ENCODE results near the gene PACS2. TPM values are rescaled to one million over a fixed set of nuclear protein-coding genes. Genes with fewer than 3 reads are reported as not detected.

PACS2 gene
- total RNA-seq, 1 experiment from 2014 or later: 100 TPM

DNA sequence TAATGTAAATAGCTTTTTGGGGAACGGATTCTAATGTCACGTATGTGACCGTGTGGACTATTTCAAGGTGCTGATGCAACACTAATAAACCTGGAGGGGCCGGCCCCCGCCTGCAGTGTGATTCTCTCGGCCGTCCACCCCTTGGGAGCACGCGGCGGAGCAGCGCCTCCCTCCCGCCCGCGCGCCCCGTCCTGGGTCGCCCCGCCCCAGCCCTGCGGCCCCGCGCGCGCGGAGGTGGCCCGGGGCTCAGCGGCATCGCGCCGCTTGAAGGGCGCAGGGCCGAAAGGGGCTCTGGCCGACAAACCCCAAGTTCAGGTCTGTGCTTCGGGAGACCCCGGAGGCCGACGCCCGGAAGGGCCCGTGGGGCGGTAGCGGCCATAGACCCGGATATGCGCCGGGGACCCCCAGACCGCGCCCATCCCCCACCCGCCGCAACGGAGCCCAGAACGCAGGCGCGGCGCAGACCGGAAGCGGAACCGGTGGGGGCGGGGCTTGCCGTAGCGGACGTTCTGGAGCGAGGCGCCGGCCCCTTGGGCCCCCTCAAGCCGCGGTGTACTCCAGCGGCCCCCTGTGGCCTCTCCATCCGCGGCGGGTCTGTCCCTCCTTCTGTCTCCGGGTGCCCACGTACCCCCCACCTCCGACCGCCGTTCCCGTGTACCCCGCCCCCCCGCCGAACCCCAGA, 83.6 kb downstream of the PACS2 start, which contains the start of gene TEX22 (continued):
- TF ChIP-seq, protein P1, sequence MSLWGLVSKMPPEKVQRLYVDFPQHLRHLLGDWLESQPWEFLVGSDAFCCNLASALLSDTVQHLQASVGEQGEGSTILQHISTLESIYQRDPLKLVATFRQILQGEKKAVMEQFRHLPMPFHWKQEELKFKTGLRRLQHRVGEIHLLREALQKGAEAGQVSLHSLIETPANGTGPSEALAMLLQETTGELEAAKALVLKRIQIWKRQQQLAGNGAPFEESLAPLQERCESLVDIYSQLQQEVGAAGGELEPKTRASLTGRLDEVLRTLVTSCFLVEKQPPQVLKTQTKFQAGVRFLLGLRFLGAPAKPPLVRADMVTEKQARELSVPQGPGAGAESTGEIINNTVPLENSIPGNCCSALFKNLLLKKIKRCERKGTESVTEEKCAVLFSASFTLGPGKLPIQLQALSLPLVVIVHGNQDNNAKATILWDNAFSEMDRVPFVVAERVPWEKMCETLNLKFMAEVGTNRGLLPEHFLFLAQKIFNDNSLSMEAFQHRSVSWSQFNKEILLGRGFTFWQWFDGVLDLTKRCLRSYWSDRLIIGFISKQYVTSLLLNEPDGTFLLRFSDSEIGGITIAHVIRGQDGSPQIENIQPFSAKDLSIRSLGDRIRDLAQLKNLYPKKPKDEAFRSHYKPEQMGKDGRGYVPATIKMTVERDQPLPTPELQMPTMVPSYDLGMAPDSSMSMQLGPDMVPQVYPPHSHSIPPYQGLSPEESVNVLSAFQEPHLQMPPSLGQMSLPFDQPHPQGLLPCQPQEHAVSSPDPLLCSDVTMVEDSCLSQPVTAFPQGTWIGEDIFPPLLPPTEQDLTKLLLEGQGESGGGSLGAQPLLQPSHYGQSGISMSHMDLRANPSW (CRISPR knock-in tag; conservative IDR thresholded peaks at IDR 0.05; ENCODE audit: low read depth): no peak
- TF ChIP-seq, protein P2, sequence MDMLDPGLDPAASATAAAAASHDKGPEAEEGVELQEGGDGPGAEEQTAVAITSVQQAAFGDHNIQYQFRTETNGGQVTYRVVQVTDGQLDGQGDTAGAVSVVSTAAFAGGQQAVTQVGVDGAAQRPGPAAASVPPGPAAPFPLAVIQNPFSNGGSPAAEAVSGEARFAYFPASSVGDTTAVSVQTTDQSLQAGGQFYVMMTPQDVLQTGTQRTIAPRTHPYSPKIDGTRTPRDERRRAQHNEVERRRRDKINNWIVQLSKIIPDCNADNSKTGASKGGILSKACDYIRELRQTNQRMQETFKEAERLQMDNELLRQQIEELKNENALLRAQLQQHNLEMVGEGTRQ (CRISPR knock-in tag; IDR thresholded peaks at IDR 0.05): 0 out of 2 replicates have a peak, but pooled peaks have one; percentile 19

DNA sequence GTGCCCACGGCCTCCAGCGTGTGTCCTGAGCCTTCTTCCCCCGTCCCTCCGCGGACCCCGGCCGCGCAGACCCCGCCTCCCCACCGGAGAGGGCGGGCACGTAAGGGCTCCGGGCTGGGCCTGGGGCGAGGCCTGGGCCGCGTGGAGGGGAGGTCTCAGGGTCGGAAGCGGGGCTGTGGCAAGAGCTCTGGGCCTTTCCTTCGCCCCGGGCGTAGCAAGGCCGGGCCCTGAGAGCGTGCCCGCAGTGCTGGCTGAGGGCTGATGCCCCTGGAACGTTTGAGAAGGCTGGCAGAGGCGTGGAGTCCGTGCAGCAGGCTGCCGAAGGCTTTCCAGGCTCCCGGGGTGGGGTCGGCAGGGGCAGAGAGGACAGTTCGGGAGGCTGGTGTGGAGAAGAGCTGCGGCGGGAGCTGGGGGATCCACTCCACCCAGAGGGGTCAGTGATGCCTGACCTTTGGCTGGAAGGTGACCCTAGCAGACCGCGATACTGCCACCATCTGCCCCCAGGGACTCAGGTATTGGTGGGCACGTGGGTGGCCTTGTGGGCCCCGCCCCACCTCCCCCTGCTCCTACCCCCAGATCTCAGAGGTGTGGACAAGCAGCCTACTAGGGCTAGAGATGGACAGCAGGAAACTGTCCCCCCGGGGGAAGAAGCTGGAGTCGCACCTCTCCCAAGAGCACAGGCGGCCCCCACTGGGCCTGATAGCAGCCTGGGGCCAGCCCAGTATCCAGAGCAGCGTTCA, 84.3 kb downstream of the PACS2 start:
- CTCF ChIA-PET: interaction anchor here (0.7 to 0.8 kb wide), 2 partner anchors 82 to 87 kb away, joined by 3 read pairs; no protein-coding TSS in a partner anchor
- POLR2A ChIA-PET: no interaction called here
- Mint-ChIP-seq H3K27ac (no peak overlapping the region), H3K36me3 (peaks cover 43% of the 10 kb centered on the region), H3K27me3 (ENCODE audit: low read depth) (peaks cover 53% of the 10 kb centered on the region), H3K4me3 (peak overlapping the region; percentile 55), H3K9me3 (peaks cover 33% of the 10 kb centered on the region), H3K4me1 (no peaks in the 10 kb centered on the region)
- peak; percentile 74 for ATAC-seq
- DNase-seq (ENCODE audit: low spot score): no peak
- TF ChIP-seq, protein P3, sequence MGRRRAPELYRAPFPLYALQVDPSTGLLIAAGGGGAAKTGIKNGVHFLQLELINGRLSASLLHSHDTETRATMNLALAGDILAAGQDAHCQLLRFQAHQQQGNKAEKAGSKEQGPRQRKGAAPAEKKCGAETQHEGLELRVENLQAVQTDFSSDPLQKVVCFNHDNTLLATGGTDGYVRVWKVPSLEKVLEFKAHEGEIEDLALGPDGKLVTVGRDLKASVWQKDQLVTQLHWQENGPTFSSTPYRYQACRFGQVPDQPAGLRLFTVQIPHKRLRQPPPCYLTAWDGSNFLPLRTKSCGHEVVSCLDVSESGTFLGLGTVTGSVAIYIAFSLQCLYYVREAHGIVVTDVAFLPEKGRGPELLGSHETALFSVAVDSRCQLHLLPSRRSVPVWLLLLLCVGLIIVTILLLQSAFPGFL (CRISPR knock-in tag; IDR thresholded peaks at IDR 0.05; ENCODE audit: borderline replicate concordance): peak; percentile 23; the same call in 1 of the 2 replicates
- TF ChIP-seq NFE2L1 (CRISPR knock-in tag; IDR thresholded peaks at IDR 0.05) (peak; percentile 67; the same call in 1 of the 2 replicates), RORB (CRISPR knock-in tag; IDR thresholded peaks at IDR 0.05) (no peak), KAT7 (CRISPR knock-in tag; IDR thresholded peaks at IDR 0.05; ENCODE audit: borderline replicate concordance) (no peak), ZNF396 (CRISPR knock-in tag; IDR thresholded peaks at IDR 0.05; ENCODE audit: borderline replicate concordance) (no peak), CBFB (CRISPR knock-in tag; IDR thresholded peaks at IDR 0.05; ENCODE audit: low read depth) (no peak), JUN (CRISPR knock-in tag; IDR thresholded peaks at IDR 0.05) (peak; percentile 73), EMX1 (CRISPR knock-in tag; IDR thresholded peaks at IDR 0.05) (no peak), FOXP1 (CRISPR knock-in tag; IDR thresholded peaks at IDR 0.05; ENCODE audit: borderline replicate concordance) (no peak; the same call in 1 of the 2 replicates), OVOL2 (CRISPR knock-in tag; IDR thresholded peaks at IDR 0.05; ENCODE audit: borderline replicate concordance) (no peak), GABPB1 (CRISPR knock-in tag; IDR thresholded peaks at IDR 0.05) (no peak), NR2C2 (CRISPR knock-in tag; IDR thresholded peaks at IDR 0.05) (0 out of 2 replicates have a peak, but pooled peaks have one; percentile 47)
- TF ChIP-seq, protein P4, sequence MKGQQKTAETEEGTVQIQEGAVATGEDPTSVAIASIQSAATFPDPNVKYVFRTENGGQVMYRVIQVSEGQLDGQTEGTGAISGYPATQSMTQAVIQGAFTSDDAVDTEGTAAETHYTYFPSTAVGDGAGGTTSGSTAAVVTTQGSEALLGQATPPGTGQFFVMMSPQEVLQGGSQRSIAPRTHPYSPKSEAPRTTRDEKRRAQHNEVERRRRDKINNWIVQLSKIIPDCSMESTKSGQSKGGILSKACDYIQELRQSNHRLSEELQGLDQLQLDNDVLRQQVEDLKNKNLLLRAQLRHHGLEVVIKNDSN (CRISPR knock-in tag; IDR thresholded peaks at IDR 0.05): 0 out of 2 replicates have a peak, but pooled peaks have one; percentile 36
- TF ChIP-seq, protein P5, sequence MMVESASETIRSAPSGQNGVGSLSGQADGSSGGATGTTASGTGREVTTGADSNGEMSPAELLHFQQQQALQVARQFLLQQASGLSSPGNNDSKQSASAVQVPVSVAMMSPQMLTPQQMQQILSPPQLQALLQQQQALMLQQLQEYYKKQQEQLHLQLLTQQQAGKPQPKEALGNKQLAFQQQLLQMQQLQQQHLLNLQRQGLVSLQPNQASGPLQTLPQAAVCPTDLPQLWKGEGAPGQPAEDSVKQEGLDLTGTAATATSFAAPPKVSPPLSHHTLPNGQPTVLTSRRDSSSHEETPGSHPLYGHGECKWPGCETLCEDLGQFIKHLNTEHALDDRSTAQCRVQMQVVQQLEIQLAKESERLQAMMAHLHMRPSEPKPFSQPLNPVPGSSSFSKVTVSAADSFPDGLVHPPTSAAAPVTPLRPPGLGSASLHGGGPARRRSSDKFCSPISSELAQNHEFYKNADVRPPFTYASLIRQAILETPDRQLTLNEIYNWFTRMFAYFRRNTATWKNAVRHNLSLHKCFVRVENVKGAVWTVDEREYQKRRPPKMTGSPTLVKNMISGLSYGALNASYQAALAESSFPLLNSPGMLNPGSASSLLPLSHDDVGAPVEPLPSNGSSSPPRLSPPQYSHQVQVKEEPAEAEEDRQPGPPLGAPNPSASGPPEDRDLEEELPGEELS (CRISPR knock-in tag; IDR thresholded peaks at IDR 0.05): peak; percentile 75
- TF ChIP-seq, protein P6, sequence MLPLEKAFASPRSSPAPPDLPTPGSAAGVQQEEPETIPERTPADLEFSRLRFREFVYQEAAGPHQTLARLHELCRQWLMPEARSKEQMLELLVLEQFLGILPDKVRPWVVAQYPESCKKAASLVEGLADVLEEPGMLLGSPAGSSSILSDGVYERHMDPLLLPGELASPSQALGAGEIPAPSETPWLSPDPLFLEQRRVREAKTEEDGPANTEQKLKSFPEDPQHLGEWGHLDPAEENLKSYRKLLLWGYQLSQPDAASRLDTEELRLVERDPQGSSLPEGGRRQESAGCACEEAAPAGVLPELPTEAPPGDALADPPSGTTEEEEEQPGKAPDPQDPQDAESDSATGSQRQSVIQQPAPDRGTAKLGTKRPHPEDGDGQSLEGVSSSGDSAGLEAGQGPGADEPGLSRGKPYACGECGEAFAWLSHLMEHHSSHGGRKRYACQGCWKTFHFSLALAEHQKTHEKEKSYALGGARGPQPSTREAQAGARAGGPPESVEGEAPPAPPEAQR (CRISPR knock-in tag; IDR thresholded peaks at IDR 0.05): no peak
- TF ChIP-seq, protein P7, sequence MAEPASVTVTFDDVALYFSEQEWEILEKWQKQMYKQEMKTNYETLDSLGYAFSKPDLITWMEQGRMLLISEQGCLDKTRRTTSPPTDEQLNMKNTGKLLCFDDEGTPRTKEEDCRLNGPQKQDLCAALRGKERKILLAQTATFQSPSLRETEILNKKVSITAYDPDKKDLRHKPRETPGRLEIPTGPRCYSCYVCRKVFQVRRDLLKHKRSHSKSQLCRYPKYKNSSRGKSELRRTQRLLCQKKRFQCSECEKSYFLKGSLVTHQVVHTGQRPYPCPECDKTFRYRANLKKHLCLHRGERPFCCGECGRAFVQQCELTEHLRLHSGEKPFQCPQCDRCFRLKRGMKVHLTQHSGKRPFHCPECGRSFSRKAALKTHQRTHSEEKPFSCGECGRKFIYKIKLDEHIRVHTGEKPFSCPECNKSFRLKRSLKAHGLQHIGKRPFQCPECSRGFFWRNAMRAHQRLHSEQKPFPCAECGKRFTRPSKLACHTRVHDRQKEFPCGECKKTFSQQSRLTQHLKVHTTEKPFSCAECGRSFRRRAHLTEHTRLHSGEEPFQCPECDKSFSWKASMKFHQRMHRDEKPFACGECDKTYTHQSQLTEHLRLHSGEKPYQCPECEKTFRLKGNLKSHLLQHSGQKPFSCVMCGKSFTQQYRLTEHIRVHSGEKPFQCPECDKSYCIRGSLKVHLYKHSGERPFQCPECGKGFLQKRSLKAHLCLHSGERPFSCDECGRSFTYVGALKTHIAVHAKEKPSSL (CRISPR knock-in tag; conservative IDR thresholded peaks at IDR 0.05): no peak
- TF ChIP-seq, protein P8, sequence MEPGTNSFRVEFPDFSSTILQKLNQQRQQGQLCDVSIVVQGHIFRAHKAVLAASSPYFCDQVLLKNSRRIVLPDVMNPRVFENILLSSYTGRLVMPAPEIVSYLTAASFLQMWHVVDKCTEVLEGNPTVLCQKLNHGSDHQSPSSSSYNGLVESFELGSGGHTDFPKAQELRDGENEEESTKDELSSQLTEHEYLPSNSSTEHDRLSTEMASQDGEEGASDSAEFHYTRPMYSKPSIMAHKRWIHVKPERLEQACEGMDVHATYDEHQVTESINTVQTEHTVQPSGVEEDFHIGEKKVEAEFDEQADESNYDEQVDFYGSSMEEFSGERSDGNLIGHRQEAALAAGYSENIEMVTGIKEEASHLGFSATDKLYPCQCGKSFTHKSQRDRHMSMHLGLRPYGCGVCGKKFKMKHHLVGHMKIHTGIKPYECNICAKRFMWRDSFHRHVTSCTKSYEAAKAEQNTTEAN (CRISPR knock-in tag; IDR thresholded peaks at IDR 0.05): 0 out of 2 replicates have a peak, but pooled peaks have one; percentile 24
- TF ChIP-seq, protein P9, sequence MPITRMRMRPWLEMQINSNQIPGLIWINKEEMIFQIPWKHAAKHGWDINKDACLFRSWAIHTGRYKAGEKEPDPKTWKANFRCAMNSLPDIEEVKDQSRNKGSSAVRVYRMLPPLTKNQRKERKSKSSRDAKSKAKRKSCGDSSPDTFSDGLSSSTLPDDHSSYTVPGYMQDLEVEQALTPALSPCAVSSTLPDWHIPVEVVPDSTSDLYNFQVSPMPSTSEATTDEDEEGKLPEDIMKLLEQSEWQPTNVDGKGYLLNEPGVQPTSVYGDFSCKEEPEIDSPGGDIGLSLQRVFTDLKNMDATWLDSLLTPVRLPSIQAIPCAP (CRISPR knock-in tag; IDR thresholded peaks at IDR 0.05): 0 out of 2 replicates have a peak, but pooled peaks have one; percentile 25
